C4-2B (cell line): ENCODE measurements around the gene SLC2A13.

Source experiments
- ZFX ChIP-seq: fragments of 450-650 bp; IDR thresholded peaks from 2 replicates; pipeline ENCODE4 v1.6.1; 2017
- TF ChIP-seq, protein P1 (sequence below): fragments of 450-650 bp; conservative IDR thresholded peaks from 2 replicates; pipeline ENCODE4 v1.5.1; 2017; ENCODE audit warnings: mild to moderate bottlenecking

DNA sequence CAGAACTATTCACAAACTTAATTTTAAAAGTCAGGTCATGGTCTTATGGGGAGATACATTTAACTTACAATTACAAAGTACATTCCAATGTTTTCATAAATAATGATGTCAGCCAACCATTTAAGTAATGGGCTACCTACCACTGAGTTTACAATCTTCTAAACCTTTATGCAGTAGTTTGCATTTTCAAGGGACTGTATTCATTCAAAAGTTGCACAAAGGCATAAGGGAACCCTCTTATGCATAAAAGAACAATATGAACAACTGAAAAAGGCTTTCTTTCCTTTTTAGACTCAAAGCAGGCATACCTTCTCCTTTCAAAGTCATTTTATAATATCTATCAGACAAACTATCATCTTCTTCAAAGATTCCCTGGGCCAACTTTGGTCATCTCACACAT lies 230.2 kb downstream of the SLC2A13 start:
- TF ChIP-seq, protein P1, sequence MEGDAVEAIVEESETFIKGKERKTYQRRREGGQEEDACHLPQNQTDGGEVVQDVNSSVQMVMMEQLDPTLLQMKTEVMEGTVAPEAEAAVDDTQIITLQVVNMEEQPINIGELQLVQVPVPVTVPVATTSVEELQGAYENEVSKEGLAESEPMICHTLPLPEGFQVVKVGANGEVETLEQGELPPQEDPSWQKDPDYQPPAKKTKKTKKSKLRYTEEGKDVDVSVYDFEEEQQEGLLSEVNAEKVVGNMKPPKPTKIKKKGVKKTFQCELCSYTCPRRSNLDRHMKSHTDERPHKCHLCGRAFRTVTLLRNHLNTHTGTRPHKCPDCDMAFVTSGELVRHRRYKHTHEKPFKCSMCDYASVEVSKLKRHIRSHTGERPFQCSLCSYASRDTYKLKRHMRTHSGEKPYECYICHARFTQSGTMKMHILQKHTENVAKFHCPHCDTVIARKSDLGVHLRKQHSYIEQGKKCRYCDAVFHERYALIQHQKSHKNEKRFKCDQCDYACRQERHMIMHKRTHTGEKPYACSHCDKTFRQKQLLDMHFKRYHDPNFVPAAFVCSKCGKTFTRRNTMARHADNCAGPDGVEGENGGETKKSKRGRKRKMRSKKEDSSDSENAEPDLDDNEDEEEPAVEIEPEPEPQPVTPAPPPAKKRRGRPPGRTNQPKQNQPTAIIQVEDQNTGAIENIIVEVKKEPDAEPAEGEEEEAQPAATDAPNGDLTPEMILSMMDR: no peak
- no peak for TF ChIP-seq ZFX
